ENCODE results near the gene NRIP3. TPM values are rescaled to one million over a fixed set of nuclear protein-coding genes. Genes with fewer than 3 reads are reported as not detected.

The NRIP3 gene
- total RNA-seq (2014; rRNA removed; shearing (Covaris generic)): 27.4 and 34.8 TPM in 2 replicates

DNA sequence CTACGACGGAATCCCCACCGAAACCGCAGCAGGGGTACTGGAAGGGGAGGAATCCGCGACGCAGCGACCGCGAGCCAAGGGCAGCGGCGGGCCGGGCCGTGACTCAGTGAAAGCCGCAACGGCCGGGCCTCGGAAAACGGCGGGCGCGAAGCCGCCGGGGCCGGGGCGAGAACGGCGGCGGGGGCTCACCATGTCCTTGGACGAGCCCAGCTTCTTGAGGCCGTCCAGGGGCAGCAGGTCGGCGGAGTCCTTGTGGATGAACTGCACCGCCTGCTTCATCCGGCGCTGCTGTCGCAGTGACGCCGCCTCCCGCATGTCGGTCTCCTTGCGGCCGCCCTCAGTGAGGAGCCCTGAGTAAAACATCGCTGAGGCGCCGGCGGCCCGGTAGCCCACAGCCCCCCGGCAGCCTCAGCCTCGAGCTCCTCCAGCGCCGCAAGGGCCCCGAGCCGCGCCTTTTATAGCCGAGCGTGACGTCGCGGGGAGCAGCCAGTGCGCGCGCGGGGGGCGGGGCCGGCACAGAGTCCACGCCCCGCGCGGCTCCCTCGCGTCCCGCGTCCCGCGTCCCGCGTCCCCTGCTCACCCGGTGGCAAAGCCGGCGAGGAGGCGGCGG lies at the start of gene NRIP3:
NRIP3 (minus strand) TSS at position 429 of the 610 bp plus-strand sequence; CDS start at position 363, 66 bp downstream.
- peak; percentile 82 for DNase-seq (ENCODE audit: low read depth)

DNA sequence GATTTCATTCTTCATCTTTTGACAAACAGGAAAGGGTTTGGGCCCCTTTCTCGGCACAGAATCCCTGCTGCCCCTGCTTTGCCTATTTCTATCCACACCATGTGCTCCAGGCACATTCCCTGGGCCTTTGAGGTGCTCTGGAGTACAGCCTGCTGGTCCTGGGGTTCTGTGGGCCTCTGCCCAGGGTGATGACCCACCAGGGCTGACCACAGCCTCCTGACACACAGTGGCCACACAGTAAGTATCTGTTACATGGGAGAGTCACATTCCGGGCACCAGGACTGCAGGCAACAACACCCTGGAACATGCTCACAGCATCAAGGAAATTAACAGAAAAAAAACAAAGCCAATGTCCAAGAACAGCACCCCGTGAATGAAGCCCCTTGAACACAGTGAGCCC lies 48.5 kb upstream of the NRIP3 start:
- DNase-seq (ENCODE audit: low read depth): no peak

DNA sequence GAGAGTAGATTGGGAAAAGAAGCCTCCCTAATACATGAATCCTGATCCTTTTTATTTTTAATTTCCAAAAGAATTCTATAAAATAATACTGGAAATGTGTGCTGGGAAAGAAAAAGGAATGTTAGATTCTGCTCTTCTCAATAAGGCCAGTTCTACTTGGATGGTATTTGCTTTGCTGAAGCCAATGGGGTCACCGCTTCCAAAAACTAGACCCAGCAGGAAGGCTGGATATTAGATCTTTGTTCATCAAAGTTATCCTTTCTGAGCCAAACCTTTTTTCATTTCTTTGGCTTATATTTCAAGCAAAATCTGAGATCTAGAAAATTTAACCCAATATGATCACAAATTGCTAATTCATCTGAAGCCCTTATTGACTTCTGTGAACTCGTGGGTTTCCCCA lies 46.2 kb upstream of the NRIP3 start:
- no peak for DNase-seq (ENCODE audit: low read depth)

DNA sequence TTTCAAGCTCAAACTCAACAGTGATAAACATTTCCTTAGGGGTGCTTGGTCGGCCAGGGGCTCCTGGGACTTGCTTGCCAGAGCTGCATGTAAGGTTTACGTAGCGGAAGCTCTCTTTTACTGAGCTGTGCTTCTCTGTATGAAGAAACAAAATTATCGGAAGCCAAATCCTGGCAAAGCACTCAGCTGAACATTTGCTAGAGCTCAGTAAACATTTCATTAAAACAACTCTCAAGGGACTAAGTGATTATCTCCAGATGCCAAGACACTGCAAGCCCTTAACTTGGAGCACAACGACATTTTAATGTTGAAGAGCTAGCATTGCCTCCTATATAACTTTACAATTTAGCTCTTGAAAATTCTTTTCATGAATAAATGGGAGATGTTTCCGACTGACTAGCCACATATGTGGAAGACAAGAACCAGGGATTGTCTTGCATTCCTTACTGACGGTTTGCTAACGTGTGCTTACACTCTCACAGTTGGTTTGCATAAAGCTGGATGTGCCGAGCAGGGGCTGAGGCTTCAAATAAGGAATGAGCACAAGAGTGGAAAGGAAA lies 44.2 kb upstream of the NRIP3 start:
- DNase-seq (ENCODE audit: low read depth): no peak

DNA sequence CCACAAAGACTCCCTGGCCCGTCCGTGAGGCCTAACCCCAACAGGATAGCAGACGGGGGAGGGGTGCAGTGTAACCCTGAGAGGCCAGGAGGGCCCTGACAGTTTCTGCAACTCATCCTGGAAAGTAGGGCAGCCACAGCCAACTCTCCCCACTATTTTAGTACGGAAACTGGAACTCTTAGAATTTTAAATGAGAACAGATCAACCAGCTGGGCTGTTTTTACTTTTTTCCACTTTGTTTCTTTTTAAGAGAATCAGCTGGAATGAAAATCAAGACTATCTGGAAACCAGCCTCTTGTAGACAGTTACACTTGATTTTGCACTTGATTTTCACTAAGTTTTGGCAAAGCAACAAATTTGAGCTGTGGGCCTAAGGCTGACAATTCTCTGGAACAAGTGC lies 42.7 kb upstream of the NRIP3 start:
- no peak for DNase-seq (ENCODE audit: low read depth)

DNA sequence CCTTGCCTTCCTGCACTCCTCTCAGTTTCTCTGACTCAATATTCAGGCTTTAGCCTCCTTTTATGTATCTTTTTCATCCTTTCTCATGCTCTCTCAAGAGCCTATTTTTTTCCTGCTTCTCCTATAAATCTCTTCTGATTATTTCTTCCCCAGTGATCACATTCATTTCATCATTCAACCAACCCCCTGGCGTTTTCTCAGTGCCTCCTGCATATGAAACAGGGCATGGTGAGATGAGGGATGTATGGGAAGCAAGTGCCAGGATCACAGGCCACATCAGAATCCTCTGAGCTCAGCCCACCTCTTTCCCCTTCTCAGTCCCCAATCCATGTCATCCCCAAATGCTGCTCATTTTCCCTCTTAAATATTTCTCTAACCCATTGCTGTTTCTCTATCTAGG lies 38.7 kb upstream of the NRIP3 start:
- no peak for DNase-seq (ENCODE audit: low read depth)

DNA sequence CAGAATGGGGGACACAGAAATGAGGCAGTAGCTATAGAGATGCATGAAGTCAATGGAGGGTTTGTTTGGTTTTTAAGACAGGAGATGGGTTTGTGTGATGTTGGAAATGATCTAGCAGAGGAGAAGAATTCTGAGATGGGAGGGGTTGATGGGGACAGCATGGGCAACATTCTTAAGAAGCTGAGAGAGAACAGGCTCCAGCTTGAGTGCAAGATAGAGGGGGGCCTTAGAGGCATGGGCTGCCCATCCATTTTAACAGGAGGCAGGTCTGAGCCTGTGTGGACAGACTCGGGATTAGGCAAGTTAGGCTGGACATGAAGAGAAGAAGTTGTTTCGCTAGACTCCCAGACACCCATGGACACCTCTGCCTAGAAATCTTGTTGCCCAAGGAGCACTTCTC lies 37.9 kb upstream of the NRIP3 start:
- no peak for DNase-seq (ENCODE audit: low read depth)

DNA sequence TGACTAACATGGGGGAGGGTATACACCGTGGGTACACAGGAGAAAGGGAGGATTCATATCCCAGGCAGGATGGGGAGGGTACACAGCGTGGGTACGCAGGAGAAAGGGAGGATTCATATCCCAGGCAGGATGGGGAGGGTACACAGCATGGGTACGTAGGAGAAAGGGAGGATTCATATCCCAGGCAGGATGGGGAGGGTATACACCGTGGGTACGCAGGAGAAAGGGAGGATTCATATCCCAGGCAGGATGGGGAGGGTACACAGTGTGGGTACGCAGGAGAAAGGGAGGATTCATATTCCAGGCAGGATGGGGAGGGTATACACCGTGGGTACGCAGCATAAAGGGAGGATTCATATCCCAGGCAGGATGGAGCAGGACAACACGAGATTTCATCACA lies 36.6 kb upstream of the NRIP3 start:
- DNase-seq (ENCODE audit: low read depth): no peak

DNA sequence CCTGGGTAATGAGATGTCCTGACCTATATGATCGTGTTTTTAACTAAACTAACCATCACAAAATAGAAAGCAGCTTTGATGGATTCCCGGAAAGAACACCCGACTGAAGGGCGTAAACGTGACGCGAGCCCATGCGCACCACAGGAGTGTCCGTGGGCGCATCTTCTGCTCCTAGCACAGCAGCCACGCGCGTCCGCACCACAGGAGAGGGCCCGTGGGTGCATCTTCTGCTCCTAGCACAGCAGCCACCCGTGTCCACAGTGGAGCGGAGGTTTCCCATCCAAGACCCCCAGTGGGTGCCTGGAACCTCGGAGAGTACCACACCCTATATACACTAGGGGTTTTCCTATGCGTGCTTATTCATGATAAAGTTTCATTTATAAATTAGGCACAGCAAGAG lies 36.1 kb upstream of the NRIP3 start:
- DNase-seq (ENCODE audit: low read depth): no peak

DNA sequence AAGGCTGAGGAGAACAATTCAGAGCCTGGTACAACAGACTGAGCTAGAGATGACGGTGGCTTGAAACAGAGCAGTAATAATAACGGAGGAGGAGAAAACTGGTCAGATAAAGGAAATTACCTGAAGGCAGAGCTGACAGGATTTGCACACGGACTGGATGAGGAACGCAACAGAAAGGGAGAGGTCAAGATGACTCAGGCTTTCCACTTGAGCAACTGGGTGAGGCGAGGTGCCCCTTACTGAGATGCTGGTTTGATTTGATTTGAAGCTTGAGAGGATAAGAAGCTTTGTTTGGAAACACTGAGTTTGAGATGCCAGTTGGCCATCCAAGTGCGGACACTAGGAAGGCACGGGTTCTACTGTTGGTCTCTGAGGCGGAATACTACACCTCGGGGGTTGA lies 35.4 kb upstream of the NRIP3 start:
- peak; percentile 40 for DNase-seq (ENCODE audit: low read depth)

DNA sequence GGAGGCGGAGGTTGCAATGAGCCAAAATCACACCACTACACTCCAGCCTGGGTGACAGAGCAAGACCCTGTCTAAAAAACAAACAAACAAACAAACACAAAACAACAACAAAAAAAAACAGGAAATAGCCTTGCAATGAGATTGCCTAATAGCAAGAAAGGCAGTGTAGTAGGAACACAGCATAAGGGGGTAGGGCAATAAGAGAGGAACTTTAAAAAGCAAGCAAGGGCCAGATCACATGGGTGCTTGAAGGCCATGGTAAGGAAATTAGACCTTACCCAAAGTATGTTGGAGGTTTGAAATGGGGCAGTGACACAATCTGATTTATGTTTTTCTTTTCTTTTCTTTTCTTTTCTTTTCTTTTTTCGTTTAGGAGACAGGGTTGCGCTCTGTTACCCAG lies 34.7 kb upstream of the NRIP3 start:
- DNase-seq (ENCODE audit: low read depth): no peak

DNA sequence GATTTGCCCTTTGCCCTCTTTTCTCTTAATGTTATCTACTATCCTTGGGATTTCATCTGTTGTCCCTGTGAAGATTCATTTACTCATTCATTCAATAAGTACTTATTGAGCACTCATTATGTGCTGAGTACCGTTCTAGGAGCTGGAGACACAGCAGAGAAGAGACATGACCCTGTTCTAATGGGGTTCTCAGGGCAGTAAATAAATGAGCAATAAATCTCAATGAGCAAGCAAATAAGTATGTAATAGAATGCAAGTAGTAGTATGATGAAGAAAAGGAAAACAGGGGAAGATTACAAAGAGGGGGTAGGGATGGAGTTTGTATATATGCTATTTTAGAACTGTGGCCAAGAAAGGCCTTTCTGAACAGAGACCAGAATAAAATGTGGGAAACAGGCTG lies 34.2 kb upstream of the NRIP3 start:
- no peak for DNase-seq (ENCODE audit: low read depth)

DNA sequence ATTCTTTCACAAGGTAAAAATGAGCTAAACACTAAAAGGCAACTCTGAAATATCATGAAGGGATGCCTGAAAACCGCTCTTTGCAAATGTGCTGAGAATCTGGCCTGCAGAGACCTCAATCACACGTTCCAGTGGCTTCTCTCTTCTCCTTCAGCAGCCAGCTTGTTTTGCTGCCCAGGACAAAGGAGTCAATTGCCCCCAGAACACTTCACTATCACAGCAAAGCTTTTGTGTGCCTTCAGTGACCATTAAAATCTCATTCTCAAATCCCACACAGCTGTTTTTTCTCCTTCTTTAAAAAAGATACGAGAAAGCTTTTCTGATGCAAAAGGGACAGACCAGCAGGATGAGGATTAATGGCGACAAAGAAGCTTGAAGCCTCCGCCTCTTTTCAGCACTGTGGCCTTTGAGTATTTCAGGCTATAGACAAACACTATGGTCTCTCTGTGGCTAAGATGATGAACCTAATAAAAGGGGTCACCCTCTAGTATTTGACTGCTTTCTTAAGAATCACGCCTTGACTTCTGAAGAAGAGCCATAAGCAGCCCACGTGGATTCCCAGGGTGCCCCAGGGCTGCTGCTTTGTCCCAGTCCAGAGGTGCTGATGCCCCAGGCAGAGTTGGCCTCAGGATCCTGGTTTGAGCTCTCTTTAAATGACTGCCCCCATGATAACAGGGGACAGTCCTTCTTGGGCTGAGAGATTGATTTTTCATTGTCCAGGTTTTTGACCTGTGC lies 33.4 kb upstream of the NRIP3 start:
- DNase-seq (ENCODE audit: low read depth): no peak

DNA sequence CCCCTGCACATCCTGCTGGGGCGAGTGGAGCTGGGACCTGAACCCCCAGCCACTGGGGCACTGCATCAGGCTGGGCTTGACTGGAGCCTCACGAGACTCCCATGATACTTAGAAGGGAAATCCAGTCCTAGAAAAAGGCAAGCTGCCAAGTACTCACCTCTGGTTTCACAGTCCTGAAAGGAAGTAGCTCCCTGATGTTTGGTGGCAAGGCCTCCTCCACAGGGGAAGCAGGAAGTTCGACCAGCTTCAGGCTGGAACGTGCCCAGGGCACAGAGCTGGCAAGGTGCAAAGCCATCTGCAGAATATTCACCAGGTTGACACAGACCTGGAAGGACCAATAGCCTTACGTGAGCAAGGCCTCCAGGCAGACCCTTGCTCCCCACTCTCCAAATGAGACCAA lies 26.8 kb upstream of the NRIP3 start:
- DNase-seq (ENCODE audit: low read depth): no peak

DNA sequence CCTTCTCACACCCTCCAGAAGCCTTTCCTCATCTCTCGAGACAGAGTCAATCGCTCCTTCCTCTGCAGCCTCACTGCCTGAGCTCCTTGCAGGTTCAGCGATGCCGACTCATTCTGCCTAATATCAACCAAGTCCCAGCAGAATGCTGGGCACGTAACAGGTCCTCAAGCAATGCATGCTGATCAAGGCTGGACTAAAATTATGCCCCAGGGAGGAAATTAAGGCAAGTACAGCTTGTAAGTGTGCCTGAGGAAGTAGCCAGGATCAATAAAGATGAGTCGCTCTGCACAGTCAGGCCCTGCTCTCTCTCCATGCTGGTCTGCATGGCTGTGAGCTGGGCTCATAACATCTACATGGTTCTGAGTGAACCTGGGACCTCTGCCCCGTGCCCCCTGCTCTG lies 25.6 kb upstream of the NRIP3 start:
- DNase-seq (ENCODE audit: low read depth): no peak

DNA sequence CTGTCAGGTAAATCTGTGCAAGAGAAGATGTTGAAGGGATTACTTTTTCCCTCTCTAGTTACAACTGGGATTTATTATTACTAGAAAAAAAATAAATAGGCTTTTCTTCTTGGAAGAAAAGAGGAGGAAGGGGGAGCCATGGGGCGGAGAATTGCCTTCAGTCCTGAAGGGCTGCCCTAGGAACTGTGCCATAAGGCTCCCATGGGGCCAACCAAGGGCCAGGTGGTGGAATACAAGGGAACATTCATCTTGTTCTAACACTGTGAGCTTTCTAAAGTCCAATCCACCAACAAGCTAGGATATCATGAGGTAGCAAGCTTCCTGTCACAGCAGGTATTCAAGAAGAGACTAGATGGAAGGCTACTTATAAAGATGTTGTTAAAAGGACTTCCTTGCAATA lies 24.8 kb upstream of the NRIP3 start:
- DNase-seq (ENCODE audit: low read depth): no peak

DNA sequence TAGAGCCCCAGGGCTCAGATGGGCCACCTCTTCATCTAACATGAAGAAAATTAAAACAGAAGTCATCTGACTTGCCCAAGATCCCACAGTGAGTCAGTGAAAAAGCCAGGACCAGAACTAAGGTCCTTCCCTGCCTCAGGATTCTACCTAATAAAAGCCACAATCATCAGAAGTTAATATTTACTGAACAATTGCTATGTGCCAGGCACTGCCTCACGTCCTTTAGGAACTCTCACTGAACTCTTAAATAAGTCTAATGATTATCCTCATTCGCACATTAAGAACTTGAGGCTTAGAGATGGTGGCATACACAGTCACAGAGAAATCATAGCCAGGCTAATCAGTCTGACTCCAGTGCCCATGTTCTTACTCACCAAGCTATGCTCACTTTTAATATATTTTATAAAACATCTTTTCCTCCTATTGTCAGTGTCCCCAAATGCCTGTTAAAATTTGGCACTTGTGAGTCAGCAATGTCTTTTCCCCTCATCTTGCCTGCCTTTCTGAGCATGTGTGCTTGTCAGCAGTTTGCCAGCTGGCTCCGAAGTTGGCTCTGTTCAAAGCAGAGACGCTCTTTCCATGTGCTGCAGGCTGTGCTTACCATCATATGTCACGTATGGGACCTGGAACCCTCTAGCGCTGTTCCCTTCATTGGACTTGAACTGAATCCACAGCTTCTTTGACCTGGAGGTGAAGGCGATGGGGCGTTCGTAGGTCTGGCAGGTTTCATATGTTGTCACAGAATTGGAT lies 21.5 kb upstream of the NRIP3 start:
- DNase-seq (ENCODE audit: low read depth): no peak

DNA sequence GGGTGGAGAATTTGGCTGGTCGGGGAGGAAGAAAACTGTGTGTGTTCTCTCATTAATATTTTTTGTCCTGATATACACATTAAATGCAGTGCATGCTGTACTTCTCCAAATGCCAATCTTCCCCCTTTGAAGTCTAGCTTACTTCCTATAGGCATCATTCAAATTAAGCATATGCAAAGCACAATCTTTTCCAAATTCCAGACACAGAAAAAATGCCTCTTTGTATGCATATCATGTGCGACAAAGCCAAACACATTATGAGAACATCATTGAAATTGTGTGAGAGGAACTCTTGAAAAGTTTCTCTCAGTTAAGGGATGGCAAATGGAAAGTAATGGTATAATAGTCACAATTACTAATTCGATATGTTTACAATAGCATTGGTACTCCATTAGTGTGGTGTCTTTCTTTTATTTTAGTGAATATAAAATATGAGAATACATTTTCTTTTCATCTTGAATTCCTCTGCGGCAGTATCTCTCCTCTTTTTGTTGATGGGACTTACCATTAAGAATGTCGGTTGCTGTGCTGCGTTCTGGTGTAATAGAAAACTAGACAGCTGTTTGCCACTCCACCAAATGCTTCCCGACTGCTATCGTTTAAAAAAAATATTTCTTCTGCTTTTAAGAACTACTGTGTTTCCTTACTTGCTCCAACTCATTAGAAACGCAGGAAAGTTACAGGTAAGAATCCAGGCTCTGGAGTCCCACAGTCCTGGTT lies 19.3 kb upstream of the NRIP3 start:
- DNase-seq (ENCODE audit: low read depth): no peak

DNA sequence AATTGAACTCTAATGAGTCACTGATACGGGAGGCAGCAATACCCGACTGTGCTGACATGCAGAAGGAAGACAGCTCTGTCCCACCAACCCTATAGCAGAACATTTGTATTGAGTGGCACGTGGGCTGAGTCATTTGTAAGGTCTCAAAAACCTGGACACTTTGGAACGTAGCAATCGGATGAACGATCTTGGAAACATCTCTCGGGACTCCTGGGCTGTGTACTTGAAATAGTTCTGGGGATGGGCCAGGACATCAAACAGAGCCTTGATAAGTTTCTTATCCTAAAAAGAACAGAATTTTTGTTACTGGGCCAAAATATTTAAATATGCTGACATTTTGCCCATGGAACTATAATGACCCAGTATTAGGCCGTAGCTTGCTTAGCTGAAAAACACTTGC lies 17.1 kb upstream of the NRIP3 start:
- no peak for DNase-seq (ENCODE audit: low read depth)

DNA sequence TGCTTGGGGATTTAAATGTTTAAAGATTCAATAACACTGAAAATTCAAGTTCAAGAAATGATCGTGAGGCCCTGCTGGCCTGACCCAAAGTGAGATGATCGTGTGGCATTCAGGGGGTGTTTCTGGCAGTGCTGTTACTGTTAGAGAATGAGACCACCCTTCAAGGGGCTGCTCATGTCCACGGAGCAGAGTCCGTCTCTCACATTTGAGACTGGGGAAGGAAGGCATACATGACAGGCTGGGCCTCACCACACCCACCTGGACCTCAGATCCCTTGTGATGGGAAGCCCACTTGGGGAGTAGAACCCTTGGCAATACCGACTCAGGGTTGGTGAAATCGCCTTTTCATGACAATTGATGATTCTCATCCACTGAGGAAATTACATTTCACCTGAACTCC lies 16.1 kb upstream of the NRIP3 start:
- DNase-seq (ENCODE audit: low read depth): no peak

DNA sequence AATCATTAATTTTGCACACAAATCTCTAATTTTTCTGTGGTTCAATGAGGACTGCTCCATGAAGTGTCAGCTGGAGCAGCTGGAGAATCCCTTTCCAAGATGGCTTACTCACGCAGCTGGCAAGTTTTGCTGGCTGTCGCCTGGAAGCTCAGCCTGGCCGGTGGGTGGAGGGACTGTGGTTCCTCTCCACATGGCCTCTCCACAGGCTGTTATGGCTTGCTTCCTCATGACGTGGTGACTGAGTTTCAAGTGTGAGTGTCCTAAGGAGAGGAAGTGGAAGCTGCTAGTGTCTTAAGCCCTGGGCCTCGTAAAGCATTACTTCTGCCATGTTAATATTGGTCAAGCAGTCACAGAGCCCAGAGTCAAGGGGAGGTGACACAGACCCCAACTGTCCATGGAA lies 14.0 kb upstream of the NRIP3 start:
- no peak for DNase-seq (ENCODE audit: low read depth)

All from Daoy (cell line).